ENCODE results near the gene PCCB. TPM values are rescaled to one million over a fixed set of nuclear protein-coding genes. Genes with fewer than 3 reads are reported as not detected.
A peak's percentile ranks its signal among the peaks of the same experiment; 100 is the strongest.
"Not testable (repeated sequence)": the region's sequence is repeated elsewhere in the genome, so short reads cannot be mapped to it uniquely, and the experiment has no call there.

Gene PCCB
- total RNA-seq, 2 donors from 2014 or later = 22.3 to 23.7 TPM

DNA sequence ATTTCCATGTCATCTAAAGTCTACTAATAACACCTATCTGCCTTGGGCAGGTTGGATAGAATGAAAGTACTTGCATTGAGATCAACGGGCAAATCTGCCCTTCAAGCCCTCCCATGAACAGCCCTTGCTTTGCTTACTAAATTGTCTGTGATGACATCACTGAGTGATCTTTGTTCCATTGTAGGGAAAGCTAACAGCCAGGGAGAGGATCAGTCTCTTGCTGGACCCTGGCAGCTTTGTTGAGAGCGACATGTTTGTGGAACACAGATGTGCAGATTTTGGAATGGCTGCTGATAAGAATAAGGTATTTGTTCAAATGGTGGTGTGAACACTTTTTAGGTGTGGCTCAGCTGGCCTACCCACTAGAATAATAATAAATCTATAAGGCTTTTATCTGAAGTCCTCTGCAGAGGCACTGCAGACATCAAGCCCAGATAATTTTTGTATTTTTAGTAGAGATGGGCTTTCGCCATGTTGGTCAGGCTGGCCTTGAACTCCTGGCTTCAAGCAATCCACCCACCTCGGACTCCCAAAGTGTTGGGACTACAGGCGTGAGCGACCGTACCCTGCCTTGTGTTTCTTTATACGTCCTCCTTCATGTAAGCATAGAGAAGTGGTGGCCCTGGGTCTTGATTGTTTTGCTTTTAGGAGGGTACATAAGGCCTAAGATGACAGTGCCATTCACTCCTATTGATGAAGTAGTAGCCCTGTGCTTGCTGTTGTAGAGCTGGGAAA is 5.7 kb downstream of the PCCB start:
- no peak for DNase-seq (ENCODE audit: low spot score)
- intact Hi-C loops (cut with DNase I) = loop anchor here in 1 of 2 donors (10.0 kb wide), 1 partner anchor 171 kb away; no protein-coding TSS in a partner anchor

GRCh38 chr3:136258199-136258598 is 8.1 kb downstream of the PCCB start:
- DNase-seq (ENCODE audit: low spot score) = no peak
- intact Hi-C loops (cut with DNase I) = loop anchor here in 1 of 2 donors (10.0 kb wide), 1 partner anchor 173 kb away; no protein-coding TSS in a partner anchor

- no peak for DNase-seq (ENCODE audit: low spot score)
- intact Hi-C loops (cut with DNase I) = no loop called here
Measured at GRCh38 chr3:136261826-136262225, 11.7 kb downstream of the PCCB start.

- intact Hi-C loops (cut with DNase I) = no loop called here
- DNase-seq (ENCODE audit: low spot score) = no peak
Measured at GRCh38 chr3:136262559-136262958, 12.4 kb downstream of the PCCB start.

DNA sequence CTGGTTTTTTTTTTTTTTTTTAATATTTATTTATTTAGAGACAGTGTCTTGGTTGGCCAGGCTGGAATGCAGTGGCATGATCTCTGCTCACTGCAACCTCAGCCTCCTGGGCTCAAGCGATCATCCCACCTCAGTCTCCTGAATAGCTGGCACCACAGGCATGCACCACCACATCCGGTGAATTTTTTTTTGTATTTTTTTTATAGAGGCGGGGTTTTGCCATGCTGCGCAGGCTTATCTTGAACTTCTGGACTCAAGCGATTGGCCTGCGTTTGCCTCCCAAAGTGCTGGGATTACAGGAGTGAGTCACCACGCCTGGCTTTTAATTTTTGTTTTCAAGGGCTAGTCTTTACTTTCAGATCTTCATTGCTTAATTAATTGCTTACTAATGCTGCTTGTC is 13.1 kb downstream of the PCCB start:
- intact Hi-C loops (cut with DNase I) = no loop called here

GRCh38 chr3:136266468-136267125 is 16.5 kb downstream of the PCCB start:
- DNase-seq (ENCODE audit: low spot score); intact Hi-C loops (cut with DNase I): not testable (repeated sequence)

More for the DNA sequence above, 13.1 kb downstream of the PCCB start:
- no peak for DNase-seq (ENCODE audit: low spot score)

GRCh38 chr3:136267235-136267634 is 17.1 kb downstream of the PCCB start:
- intact Hi-C loops (cut with DNase I) = no loop called here
- DNase-seq (ENCODE audit: low spot score) = no peak

DNA sequence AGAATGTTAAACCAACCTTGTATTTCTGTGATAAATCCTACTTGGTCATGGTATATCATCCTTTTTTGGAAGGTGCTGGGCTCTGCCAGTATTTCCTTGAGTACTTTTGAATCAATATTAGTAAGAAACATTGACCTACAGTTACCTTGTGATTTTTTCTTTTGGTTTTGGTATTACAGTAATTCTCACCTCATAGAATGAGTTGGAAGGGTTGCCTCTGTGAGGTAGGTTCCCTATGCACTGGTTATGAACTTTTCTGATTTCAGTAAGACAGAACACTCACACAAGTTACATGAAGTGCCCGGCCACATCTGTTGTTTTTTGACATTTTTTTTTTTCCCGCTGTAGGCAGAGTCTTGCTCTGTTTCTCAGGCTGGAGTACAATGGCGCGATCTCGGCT is 20.0 kb downstream of the PCCB start:
- intact Hi-C loops (cut with DNase I) = no loop called here
- DNase-seq (ENCODE audit: low spot score) = no peak

DNA sequence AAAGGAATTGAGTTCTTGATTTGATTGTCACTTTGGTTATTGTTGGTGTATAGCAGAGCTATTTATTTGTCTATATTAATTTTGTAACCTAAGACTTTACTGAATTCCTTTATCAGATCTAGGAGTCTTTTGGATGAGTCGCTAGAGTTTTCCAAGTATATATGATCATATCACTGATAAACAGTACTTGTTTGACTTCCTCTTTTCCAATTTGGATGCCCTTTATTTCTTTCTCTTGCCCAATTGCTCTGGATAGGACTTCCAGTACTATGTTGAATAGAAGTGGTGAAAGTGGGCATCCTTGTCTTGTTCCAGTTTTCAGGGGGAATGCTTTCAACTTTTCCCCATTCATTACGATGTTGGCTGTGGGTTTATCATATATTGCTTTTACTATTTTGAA is 21.5 kb downstream of the PCCB start:
- DNase-seq (ENCODE audit: low spot score); intact Hi-C loops (cut with DNase I): not testable (repeated sequence)

DNA sequence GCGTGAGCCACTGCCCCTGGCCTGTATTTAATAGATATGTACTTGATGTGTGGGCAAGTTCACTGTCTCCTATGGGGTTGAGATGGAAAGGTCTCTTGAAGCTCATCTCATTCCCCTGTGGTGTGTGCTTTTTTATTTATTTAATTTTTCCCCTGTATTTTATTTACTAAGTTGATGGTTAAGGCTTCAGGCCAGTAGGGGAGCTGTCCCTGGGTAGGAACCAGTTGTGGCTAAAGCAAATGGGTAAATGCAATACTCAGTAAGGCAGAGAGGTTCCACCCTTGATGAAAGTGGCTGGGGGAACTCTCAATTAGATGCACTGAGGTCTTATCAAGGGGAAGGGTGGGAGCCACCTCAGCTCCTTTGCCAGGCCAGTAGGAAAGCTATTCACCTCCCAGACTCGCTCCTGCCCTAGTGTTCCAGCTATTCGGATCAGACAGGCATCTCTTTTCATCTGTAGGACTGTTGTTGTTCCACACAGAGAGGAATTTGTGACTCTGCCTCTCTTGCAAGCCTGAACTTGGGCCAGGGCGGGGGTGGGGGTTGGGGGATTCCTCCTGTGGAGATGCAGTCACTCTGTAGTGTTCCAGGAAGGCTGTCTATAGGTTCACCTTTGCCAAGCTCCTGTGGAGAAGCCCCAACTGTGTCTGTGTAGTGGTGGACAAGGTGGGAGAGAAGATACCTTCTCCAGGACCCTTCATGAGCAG is 26.1 kb downstream of the PCCB start:
- DNase-seq (ENCODE audit: low spot score) = no peak
- intact Hi-C loops (cut with DNase I) = no loop called here

DNA sequence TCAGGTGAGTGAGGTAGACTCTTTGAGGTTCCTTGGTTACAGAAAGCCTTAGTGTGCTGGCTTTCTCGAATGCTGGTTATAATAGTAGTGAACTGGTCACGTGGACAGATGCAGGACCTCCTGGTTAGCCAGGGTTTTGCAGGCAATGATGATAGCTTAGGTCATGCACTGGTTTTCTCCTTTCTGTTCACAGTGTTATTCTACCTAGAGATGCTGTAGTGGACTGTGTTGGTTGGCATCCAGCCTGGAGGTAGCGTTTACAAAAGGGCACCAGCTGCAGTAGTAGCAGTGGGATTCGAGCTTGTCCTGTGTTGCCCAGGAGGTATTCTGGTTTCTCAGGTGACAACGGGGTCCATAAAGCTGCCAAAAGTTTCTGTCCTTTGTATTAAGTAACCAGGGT is 27.0 kb downstream of the PCCB start:
- DNase-seq (ENCODE audit: low spot score) = no peak
- intact Hi-C loops (cut with DNase I) = no loop called here

DNA sequence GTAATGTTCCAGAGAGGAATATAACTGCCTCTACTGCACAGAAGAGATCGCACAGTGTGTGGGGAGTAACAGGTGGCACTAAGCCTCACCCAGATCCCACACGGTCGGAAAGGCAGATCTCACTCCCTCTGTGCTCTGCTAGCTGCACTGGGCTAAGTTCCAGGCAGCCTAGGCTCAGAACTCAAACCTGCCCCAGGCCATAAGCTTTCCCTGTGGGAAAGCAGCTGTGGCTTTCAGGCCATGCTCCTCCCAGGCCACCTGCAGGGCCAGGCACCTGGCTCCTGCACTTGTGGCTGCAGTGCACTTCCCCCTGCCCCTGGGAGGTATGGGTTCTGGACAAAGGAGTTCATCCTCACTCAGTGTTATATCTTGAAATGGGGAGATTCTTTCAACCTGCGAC is 27.5 kb downstream of the PCCB start:
- intact Hi-C loops (cut with DNase I) = no loop called here
- peak; percentile 10 for DNase-seq (ENCODE audit: low spot score)

DNA sequence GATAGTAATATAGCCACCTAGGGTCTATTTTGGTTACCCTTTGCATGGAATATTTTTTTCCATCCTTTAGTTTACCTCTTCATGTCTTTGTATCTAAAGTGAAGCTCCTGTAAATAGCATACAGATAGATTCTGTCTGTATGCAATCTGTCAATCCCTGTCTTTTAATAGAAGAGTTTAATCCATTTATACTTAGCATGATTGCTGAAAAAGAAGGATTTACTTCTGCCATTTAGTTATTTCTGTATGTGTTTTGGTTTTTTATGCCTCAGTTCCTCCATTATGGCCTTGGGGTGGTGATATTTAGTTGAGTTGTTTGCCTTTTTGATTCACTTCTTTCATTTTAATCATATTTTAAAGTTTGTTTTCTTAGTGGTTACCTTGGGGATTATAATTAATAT is 29.0 kb downstream of the PCCB start:
- DNase-seq (ENCODE audit: low spot score) = no peak
- intact Hi-C loops (cut with DNase I) = no loop called here

DNA sequence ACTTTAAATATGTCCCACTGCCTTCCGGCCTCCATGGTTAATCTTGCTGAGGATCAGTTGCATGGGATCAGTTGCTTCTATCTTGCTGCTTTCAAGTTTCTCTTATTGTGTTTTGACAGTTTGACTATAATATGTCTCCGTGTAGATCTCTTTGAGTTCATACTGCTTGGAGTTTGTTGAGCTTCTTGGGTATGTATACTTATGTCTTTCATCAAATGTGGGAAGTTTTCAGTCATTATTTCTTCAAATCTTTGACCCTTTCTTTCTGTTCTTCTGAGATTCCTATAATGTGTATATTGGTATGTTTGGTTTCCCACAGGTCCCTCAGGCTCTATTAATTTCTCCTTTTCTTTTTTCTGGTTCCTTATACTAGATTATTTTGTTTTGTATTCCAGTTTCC is 30.8 kb downstream of the PCCB start:
- DNase-seq (ENCODE audit: low spot score) = no peak
- intact Hi-C loops (cut with DNase I) = no loop called here

- intact Hi-C loops (cut with DNase I) = no loop called here
- DNase-seq (ENCODE audit: low spot score) = no peak
Measured at GRCh38 chr3:136281966-136282520, 31.9 kb downstream of the PCCB start.

- peak; percentile 52 for DNase-seq (ENCODE audit: low spot score)
- intact Hi-C loops (cut with DNase I) = no loop called here
Measured at GRCh38 chr3:136283627-136284026, 33.5 kb downstream of the PCCB start.

GRCh38 chr3:136291302-136291701 is 41.2 kb downstream of the PCCB start:
- intact Hi-C loops (cut with DNase I) = no loop called here

DNA sequence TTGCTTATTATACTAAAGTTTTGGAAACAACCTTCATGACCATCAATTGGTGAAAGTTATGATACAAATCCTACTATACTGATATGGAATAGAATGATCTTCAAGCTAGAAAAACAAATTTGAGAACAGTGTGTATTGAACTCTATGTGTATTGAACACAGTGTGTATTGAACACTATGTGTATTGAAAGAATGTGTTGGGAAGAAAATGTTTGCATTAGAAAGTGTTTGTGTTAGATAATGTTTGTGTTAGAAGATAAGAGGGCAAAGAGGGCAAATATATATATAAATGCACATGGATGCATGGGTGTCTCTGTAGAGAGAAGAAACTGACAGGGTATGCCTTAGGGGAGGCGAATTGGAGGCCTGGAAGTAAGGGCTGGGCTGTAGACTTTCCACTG is 42.4 kb downstream of the PCCB start:
- intact Hi-C loops (cut with DNase I) = no loop called here

More at GRCh38 chr3:136291302-136291701, 41.2 kb downstream of the PCCB start:
- no peak for DNase-seq (ENCODE audit: low spot score)

DNA sequence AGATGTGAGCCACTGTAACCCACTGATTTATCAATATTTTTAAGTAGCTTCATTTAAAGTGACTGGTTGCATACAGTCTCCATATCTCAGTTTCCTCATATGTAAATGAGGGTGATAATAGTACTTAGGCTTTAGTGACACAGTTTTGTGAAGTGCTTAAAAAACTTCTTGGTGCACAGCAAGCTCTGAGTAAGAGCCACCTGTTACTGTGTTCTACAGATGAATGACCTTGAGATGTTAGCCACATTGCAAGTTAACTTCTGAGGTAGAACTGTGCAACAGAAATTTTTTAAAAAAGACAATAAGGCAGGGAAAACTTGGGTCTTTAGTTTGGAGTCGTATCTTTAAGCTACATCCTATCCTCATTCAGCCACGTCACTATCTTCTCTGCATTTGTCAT is 43.1 kb downstream of the PCCB start:
- DNase-seq (ENCODE audit: low spot score) = no peak
- intact Hi-C loops (cut with DNase I) = no loop called here

More for the DNA sequence above, 42.4 kb downstream of the PCCB start:
- DNase-seq (ENCODE audit: low spot score) = no peak

DNA sequence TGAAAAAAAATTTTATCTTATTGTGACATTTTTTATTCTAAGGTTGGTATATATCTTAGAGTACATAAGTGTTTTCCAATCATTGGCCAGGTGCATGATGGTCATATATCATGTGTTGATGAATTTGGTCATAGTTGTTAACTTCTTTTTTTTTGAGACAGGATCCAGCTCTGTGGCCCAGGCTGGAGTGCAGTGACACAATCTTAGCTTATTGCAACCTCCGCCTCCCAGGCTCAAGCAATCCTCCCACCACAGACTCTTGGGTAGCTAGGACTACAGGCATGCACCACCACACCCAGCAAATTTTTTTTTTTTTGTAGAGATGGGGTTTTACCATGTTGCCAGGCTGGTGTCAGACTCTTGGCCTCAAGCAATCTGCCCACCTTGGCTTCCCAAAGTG is 44.0 kb downstream of the PCCB start:
- DNase-seq (ENCODE audit: low spot score) = no peak
- intact Hi-C loops (cut with DNase I) = no loop called here

Measured in posterior vena cava (tissue), 2 donors.